Measurements from ENCODE around the gene INO80D. TPM values are rescaled to one million over a fixed set of nuclear protein-coding genes. Genes with fewer than 3 reads are reported as not detected.

The INO80D gene
- total and polyA plus RNA-seq, 2 of the 13 experiments (the other 11 are each of a cell fraction or from before 2014, with no cell fraction given): 7.6 to 7.9 TPM

DNA sequence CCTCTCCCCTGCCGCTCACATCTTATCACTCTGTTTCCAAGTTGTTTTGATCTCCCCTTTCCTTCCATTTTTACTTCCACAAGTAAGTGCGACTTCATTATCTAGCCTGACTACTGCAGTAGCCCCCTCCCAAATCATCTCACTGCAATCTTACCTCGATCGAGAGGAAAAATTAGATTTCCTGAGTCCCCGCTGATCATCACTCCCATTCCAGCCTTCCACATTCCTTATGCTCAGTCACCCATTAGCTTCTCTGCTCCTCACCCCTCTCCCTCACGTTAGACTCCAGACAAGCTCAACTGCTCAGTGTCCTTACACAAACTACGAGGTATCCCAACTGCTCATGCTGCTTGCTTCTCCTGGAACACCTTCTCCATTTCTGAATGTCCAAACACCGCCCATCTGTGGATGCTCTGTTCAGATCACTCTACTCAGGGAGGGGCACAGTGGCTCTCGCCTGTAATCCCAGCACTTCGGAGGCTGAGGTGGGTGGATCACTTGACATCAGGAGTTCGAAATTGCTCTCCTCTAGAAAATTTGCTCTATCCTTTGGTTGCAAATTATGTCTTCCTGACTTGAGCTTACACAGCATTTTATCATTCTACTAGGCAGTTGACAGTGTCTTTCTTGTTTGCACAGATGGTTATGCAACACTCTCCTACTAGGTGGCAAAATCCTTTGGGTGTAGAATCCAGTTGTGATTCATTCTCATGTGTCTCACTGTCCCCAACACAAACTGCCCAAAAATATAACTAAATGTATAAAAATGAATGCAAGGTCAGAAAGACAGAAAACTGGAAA lies 96.5 kb downstream of the INO80D start (continued):
- TF ChIP-seq, protein P1, sequence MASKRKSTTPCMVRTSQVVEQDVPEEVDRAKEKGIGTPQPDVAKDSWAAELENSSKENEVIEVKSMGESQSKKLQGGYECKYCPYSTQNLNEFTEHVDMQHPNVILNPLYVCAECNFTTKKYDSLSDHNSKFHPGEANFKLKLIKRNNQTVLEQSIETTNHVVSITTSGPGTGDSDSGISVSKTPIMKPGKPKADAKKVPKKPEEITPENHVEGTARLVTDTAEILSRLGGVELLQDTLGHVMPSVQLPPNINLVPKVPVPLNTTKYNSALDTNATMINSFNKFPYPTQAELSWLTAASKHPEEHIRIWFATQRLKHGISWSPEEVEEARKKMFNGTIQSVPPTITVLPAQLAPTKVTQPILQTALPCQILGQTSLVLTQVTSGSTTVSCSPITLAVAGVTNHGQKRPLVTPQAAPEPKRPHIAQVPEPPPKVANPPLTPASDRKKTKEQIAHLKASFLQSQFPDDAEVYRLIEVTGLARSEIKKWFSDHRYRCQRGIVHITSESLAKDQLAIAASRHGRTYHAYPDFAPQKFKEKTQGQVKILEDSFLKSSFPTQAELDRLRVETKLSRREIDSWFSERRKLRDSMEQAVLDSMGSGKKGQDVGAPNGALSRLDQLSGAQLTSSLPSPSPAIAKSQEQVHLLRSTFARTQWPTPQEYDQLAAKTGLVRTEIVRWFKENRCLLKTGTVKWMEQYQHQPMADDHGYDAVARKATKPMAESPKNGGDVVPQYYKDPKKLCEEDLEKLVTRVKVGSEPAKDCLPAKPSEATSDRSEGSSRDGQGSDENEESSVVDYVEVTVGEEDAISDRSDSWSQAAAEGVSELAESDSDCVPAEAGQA (IDR thresholded peaks at IDR 0.05; ENCODE audit: low read depth): no peak
- TF ChIP-seq, protein P1 (CRISPR knock-in tag; IDR thresholded peaks at IDR 0.05; ENCODE audit: borderline replicate concordance): no peak
- no peak for TF ChIP-seq CERS6 (CRISPR knock-in tag; IDR thresholded peaks at IDR 0.05)
- TF ChIP-seq, protein P2, sequence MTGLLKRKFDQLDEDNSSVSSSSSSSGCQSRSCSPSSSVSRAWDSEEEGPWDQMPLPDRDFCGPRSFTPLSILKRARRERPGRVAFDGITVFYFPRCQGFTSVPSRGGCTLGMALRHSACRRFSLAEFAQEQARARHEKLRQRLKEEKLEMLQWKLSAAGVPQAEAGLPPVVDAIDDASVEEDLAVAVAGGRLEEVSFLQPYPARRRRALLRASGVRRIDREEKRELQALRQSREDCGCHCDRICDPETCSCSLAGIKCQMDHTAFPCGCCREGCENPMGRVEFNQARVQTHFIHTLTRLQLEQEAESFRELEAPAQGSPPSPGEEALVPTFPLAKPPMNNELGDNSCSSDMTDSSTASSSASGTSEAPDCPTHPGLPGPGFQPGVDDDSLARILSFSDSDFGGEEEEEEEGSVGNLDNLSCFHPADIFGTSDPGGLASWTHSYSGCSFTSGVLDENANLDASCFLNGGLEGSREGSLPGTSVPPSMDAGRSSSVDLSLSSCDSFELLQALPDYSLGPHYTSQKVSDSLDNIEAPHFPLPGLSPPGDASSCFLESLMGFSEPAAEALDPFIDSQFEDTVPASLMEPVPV (CRISPR knock-in tag; IDR thresholded peaks at IDR 0.05): no peak
- no peak for TF ChIP-seq CHCHD3 (CRISPR knock-in tag; IDR thresholded peaks at IDR 0.05)
- TF ChIP-seq, protein P3, sequence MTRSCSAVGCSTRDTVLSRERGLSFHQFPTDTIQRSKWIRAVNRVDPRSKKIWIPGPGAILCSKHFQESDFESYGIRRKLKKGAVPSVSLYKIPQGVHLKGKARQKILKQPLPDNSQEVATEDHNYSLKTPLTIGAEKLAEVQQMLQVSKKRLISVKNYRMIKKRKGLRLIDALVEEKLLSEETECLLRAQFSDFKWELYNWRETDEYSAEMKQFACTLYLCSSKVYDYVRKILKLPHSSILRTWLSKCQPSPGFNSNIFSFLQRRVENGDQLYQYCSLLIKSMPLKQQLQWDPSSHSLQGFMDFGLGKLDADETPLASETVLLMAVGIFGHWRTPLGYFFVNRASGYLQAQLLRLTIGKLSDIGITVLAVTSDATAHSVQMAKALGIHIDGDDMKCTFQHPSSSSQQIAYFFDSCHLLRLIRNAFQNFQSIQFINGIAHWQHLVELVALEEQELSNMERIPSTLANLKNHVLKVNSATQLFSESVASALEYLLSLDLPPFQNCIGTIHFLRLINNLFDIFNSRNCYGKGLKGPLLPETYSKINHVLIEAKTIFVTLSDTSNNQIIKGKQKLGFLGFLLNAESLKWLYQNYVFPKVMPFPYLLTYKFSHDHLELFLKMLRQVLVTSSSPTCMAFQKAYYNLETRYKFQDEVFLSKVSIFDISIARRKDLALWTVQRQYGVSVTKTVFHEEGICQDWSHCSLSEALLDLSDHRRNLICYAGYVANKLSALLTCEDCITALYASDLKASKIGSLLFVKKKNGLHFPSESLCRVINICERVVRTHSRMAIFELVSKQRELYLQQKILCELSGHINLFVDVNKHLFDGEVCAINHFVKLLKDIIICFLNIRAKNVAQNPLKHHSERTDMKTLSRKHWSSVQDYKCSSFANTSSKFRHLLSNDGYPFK (CRISPR knock-in tag; IDR thresholded peaks at IDR 0.05; ENCODE audit: borderline replicate concordance): no peak
- no peak for TF ChIP-seq RARG (CRISPR knock-in tag; IDR thresholded peaks at IDR 0.05; ENCODE audit: low read depth)
- TF ChIP-seq ZNF552 (CRISPR knock-in tag; IDR thresholded peaks at IDR 0.05; ENCODE audit: borderline replicate concordance): no peak
- TF ChIP-seq, protein P4, sequence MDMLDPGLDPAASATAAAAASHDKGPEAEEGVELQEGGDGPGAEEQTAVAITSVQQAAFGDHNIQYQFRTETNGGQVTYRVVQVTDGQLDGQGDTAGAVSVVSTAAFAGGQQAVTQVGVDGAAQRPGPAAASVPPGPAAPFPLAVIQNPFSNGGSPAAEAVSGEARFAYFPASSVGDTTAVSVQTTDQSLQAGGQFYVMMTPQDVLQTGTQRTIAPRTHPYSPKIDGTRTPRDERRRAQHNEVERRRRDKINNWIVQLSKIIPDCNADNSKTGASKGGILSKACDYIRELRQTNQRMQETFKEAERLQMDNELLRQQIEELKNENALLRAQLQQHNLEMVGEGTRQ (IDR thresholded peaks at IDR 0.05; ENCODE audit: low read depth, low read length): no peak
- TF ChIP-seq, protein P4 (CRISPR knock-in tag; IDR thresholded peaks at IDR 0.05; ENCODE audit: borderline replicate concordance): no peak
- TF ChIP-seq SMAD3 (CRISPR knock-in tag; IDR thresholded peaks at IDR 0.05): peak; percentile 5; the same call in 1 of the 2 replicates
- no peak for TF ChIP-seq ZFP82 (CRISPR knock-in tag; IDR thresholded peaks at IDR 0.05; ENCODE audit: borderline replicate concordance)
- TF ChIP-seq SNAPC2 (CRISPR knock-in tag; IDR thresholded peaks at IDR 0.05): 0 out of 2 replicates have a peak, but pooled peaks have one; percentile 32
- no peak for TF ChIP-seq KDM4B (CRISPR knock-in tag; IDR thresholded peaks at IDR 0.05)
- TF ChIP-seq PHF8 (CRISPR knock-in tag; IDR thresholded peaks at IDR 0.05): no peak

Measured in HepG2 (cell line).